Upper lobe of left lung (tissue), 6 donors: ENCODE results near the gene C2orf78. TPM values are rescaled to one million over a fixed set of nuclear protein-coding genes. Genes with fewer than 3 reads are reported as not detected.

Experiments
- ATAC-seq, 2 donors: fragments of 200-7000 bp; cut with Tn5 transposase; one replicate each; pipeline ENCODE4 v1.9.1; 2022; ENCODE audit warnings: mild to moderate bottlenecking in 2 of 2, moderate library complexity in 2 of 2; ENCODE audit not compliant: low FRiP score in 2 of 2
- DNase-seq, 2 donors: peaks; one replicate each; pipeline ENCODE4 v3.0.0-alpha.2; 2019 to 2020
- H3K27ac ChIP-seq, 4 donors: fragments of 200-600 bp; sonication (generic); one replicate each; pipeline ENCODE4 v1.5.1; 2016 to 2019
- H3K27me3 ChIP-seq, 4 donors: fragments of 200-600 bp; sonication (generic); one replicate each; pipeline ENCODE4 v1.5.1; 2017 to 2019
- H3K36me3 ChIP-seq, 4 donors: fragments of 200-600 bp; sonication (generic); one replicate each; pipeline ENCODE4 v1.5.1; 2016 to 2019
- H3K4me1 ChIP-seq, 4 donors: fragments of 200-600 bp; sonication (generic); one replicate each; pipeline ENCODE4 v1.5.1; 2018 to 2019
- H3K4me3 ChIP-seq, 4 donors: fragments of 200-600 bp; sonication (generic); one replicate each; pipeline ENCODE4 v1.5.1; 2017 to 2019; ENCODE audit warnings: mild to moderate bottlenecking in 2 of 4, moderate library complexity in 1 of 4
- H3K9me3 ChIP-seq, 4 donors: fragments of 200-600 bp; sonication (generic); one replicate each; pipeline ENCODE4 v1.5.1; 2018 to 2019
- CTCF ChIP-seq, 6 experiments: fragments of 450-650 bp in 4 of 6; fragments of 200-600 bp in 2 of 6; sonication (generic) in 2 of 6; IDR thresholded peaks; one replicate each; pipeline ENCODE4 v1.5.1; 2016 to 2019; ENCODE audit warnings: antibody characterized with exemption in 6 of 6
- EP300 ChIP-seq, 4 donors: sonication (generic); formaldehyde crosslinking; IDR thresholded peaks; one replicate each; pipeline ENCODE4 v1.5.1; 2017; ENCODE audit warnings: antibody characterized with exemption in 4 of 4, control low read depth in 2 of 4
- POLR2A ChIP-seq, 4 donors: fragments of 450-650 bp; IDR thresholded peaks; one replicate each; pipeline ENCODE4 v1.5.1; 2016 to 2017; ENCODE audit warnings: antibody characterized with exemption in 4 of 4, mild to moderate bottlenecking in 2 of 4
- POLR2AphosphoS5 ChIP-seq, 2 donors: sonication (generic); formaldehyde crosslinking; IDR thresholded peaks; one replicate each; pipeline ENCODE4 v1.5.1; 2017; ENCODE audit warnings: antibody characterized with exemption in 2 of 2
- WGBS, 2 donors: methylation state at CpG; one replicate each; pipeline ENCODE4 v1.1.5; 2017 to 2018; 5-methylcytosine and 5-hydroxymethylcytosine counted together
- total RNA-seq, 6 donors: library from RNA; depleted of rRNA in 4 of 6; stranded (reverse); fragments of >200 nt in 4 of 6; gene quantifications; one replicate each; pipeline versions ENCODE4 v1.1.0 to v1.2.1, GENCODE V29; 2016 to 2021
- donor health status: DM: no; HTN: no; CAD: no; lungs with moderate emphysema.
- donor health status: DM: no; HTN: yes; CAD: no; lungs with severe emphysema.

The C2orf78 gene
- total RNA-seq, 6 donors from 2014 or later: not detected

- Histone ChIP-seq H3K9me3 (no peaks in the 10 kb centered on the region), H3K4me3 (no peak overlapping the region), H3K36me3 (peaks cover 7 to 81% (median 20%) of the 10 kb centered on the region in 4 donors), H3K4me1 (peaks cover 6 to 11% (median 8%) of the 10 kb centered on the region in 4 donors), H3K27me3 (no peaks in the 10 kb centered on the region), H3K27ac (peak overlapping the region in 2 of 4 donors; percentile 13 to 26)
- DNase-seq: no peak
- TF ChIP-seq CTCF (IDR thresholded peaks at IDR 0.05): no peak
- TF ChIP-seq EP300 (IDR thresholded peaks at IDR 0.05): no peak
- TF ChIP-seq POLR2A (IDR thresholded peaks at IDR 0.05): no peak
- TF ChIP-seq POLR2AphosphoS5 (IDR thresholded peaks at IDR 0.05): no peak
- no peak for ATAC-seq
- 23 to 40% methylated on average over 3 of the region's 3 CpGs for WGBS, 2 donors
These were observed 24.7 kb upstream of the C2orf78 start for GRCh38 chr2:73759285-73759764.

GRCh38 chr2:73759904-73760303, 24.1 kb upstream of the C2orf78 start:
- peak overlapping the region in 1 of 4 donors; percentile 13 for H3K27ac ChIP-seq
- peaks cover 6 to 11% (median 8%) of the 10 kb centered on the region in 4 donors for H3K4me1 ChIP-seq
- H3K4me3 ChIP-seq: no peak overlapping the region
- H3K9me3 ChIP-seq: no peaks in the 10 kb centered on the region
- TF ChIP-seq POLR2A (IDR thresholded peaks at IDR 0.05): no peak
- no peak for TF ChIP-seq POLR2AphosphoS5 (IDR thresholded peaks at IDR 0.05)
- no peak for TF ChIP-seq EP300 (IDR thresholded peaks at IDR 0.05)
- no peak for TF ChIP-seq CTCF (IDR thresholded peaks at IDR 0.05)
- H3K36me3 ChIP-seq: peaks cover 10 to 82% (median 25%) of the 10 kb centered on the region in 4 donors
- no peak for DNase-seq
- WGBS, 2 donors: 93 to 94% methylated on average over 2 of the region's 2 CpGs
- H3K27me3 ChIP-seq: no peaks in the 10 kb centered on the region
- peak in 1 of 2 donors; percentile 27 for ATAC-seq

- ATAC-seq: no peak
- Histone ChIP-seq H3K4me3 (no peak overlapping the region), H3K9me3 (no peaks in the 10 kb centered on the region), H3K27me3 (no peaks in the 10 kb centered on the region), H3K36me3 (peaks cover 27 to 88% (median 40%) of the 10 kb centered on the region in 4 donors), H3K4me1 (peaks cover 6 to 11% (median 8%) of the 10 kb centered on the region in 4 donors), H3K27ac (no peak overlapping the region)
- DNase-seq: no peak
- TF ChIP-seq POLR2AphosphoS5 (IDR thresholded peaks at IDR 0.05): no peak
- TF ChIP-seq EP300 (IDR thresholded peaks at IDR 0.05): no peak
- no peak for TF ChIP-seq POLR2A (IDR thresholded peaks at IDR 0.05)
- TF ChIP-seq CTCF (IDR thresholded peaks at IDR 0.05): no peak
- WGBS, 2 donors: 55 to 88% methylated on average over 1 of the region's 1 CpG
These were observed 21.4 kb upstream of the C2orf78 start for GRCh38 chr2:73762571-73762970.

GRCh38 chr2:73764945-73765344, 19.0 kb upstream of the C2orf78 start:
- Histone ChIP-seq H3K27me3 (no peaks in the 10 kb centered on the region), H3K36me3 (peaks cover 35 to 100% (median 55%) of the 10 kb centered on the region in 4 donors), H3K9me3 (no peaks in the 10 kb centered on the region), H3K4me3 (no peak overlapping the region), H3K4me1 (peaks cover 0 to under 1% (median under 1%) of the 10 kb centered on the region in 4 donors), H3K27ac (no peak overlapping the region)
- ATAC-seq (no peak), DNase-seq (no peak)
- 100% methylated on average over 1 of the region's 1 CpG for WGBS, 2 donors
- TF ChIP-seq CTCF (IDR thresholded peaks at IDR 0.05) (no peak), POLR2AphosphoS5 (IDR thresholded peaks at IDR 0.05) (no peak), POLR2A (IDR thresholded peaks at IDR 0.05) (no peak), EP300 (IDR thresholded peaks at IDR 0.05) (no peak)

GRCh38 chr2:73766349-73766748, 17.6 kb upstream of the C2orf78 start:
- WGBS, 2 donors: 96 to 100% methylated on average over 1 of the region's 1 CpG
- H3K4me3 ChIP-seq: no peak overlapping the region
- ATAC-seq: no peak
- peaks cover 24 to 96% (median 54%) of the 10 kb centered on the region in 4 donors for H3K36me3 ChIP-seq
- TF ChIP-seq POLR2AphosphoS5 (IDR thresholded peaks at IDR 0.05): no peak
- no peak for TF ChIP-seq CTCF (IDR thresholded peaks at IDR 0.05)
- TF ChIP-seq EP300 (IDR thresholded peaks at IDR 0.05): no peak
- TF ChIP-seq POLR2A (IDR thresholded peaks at IDR 0.05): no peak
- no peak for DNase-seq
- no peaks in the 10 kb centered on the region for H3K4me1 ChIP-seq
- no peak overlapping the region for H3K27ac ChIP-seq
- no peaks in the 10 kb centered on the region for H3K27me3 ChIP-seq
- H3K9me3 ChIP-seq: no peaks in the 10 kb centered on the region
